Measurements from ENCODE around the gene GINS2. TPM values are rescaled to one million over a fixed set of nuclear protein-coding genes. Genes with fewer than 3 reads are reported as not detected.

The GINS2 gene
- polyA plus RNA-seq, 1 of the 3 experiments (the other 2 are of a cell fraction) = 9.0 TPM

DNA sequence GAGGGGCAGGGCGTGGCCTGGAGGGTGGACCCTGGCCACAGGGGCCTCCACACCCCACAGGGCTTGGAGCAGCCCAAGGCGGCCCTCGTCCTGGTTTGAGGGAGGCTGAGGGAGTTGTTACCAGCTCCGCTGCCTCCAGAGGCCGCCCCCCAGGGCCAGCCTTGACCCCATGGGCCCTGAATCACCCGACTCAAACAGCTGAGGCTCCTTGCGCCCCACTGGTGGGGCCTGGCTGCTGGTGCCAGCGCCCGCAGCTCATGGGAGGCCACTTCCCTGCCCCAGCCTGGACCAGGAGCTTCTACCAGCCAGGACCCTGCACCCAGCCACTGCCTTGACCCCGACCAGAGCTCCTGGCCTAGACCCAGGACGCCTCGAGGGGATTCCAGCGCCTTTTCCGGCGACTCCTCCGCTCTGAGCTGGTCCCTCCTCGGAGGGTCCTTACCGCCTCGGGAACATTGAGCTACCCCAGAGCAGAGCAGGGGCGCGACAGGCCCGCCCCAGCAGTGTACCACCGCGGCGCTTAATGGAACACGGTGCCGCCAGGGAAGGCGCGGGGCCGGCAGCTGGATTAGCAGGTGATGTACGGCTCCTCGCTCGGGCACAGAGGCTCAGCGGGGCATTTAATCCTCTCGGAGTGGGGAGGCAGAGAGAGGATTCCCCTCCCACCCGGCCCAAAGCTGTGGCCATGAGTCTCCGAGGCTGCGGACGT, 38.5 kb downstream of the GINS2 start:
- CTCF ChIA-PET = interaction anchor here (0.7 to 7.4 kb wide), 14 partner anchors 8 to 374 kb away, joined by 3 to 49 read pairs (median 4); no protein-coding TSS in a partner anchor
- H3K4me2 ChIP-seq = no peak overlapping the region

DNA sequence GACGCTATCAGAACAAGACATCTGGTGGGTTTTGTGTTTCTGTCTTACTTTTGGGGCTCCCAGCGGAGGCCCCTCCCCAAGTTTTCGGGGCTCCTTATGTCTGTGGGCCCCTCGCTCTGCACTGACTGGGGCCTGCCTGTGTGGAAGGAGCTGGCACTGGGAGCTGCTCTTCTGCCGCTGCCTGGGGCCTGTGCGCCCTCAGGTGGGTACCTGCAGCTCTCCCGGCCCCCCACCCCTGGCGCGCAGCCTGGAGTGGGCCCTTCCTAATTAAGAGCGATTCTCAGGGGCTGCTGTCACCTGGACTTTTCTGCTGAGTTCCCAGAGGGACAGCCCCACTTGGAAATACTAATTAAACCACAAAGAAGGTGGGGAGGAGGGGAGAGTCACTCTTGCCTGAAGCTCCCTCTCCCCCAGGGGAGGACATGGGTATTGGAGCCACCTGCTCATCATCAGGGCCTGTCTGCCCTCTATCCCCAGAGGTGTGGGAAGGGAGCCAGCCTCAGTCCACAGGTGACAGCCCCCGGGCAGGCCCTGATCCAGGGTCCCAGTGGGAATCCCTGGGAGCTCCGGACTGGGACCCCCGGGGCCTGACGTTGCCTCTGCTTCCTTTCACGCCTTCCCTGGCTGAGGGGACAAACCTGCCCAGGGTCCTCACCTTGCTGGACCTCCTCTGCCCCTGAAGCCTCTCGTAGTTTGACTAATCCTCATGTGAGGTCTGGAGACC, 39.2 kb downstream of the GINS2 start:
- Histone ChIP-seq H3K4me3 (ENCODE audit: low read depth in 2 of 2, low read length in 1 of 2) (no peak overlapping the region), H3F3A (replicated peaks; ENCODE audit: insufficient read depth) (peaks cover 17% of the 10 kb centered on the region), H2AFZ (ENCODE audit: low read depth) (no peak overlapping the region), H3K9me2 (no peaks in the 10 kb centered on the region), H3K9ac (no peak overlapping the region), H3K4me2 (no peak overlapping the region), H3K4me1 (ENCODE audit: control insufficient read depth in 1 of 2, insufficient read depth in 2 of 2, low read depth in 1 of 2, low read length in 1 of 2) (peaks cover 17 to 82% of the 10 kb centered on the region in 2 experiments), H3K9me3 (no peaks in the 10 kb centered on the region), H4K20me1 (ENCODE audit: insufficient read depth) (peaks cover 80% of the 10 kb centered on the region), H3K79me2 (ENCODE audit: insufficient read depth) (peaks cover 9% of the 10 kb centered on the region; the same call in 1 of the 2 replicates), H3K36me3 (replicated peaks in 1 of 2; ENCODE audit: control insufficient read depth in 1 of 2, insufficient read depth in 2 of 2, low read length in 1 of 2) (peaks cover 0 to 37% of the 10 kb centered on the region in 2 experiments), H3K27ac (ENCODE audit: low read depth in 2 of 2, low read length in 1 of 2) (peak overlapping the region in 1 of 2 experiments; percentile 99; a peak in 2 of 4 replicates), H3K27me3 (ENCODE audit: insufficient read depth) (no peaks in the 10 kb centered on the region)
- CTCF ChIA-PET = interaction anchor here (0.7 to 7.4 kb wide), 15 partner anchors 8 to 374 kb away, joined by 3 to 49 read pairs (median 4); no protein-coding TSS in a partner anchor
- POLR2A ChIA-PET = interaction anchor here (1.0 to 1.6 kb wide), 4 partner anchors 10 to 35 kb away, joined by 3 to 5 read pairs (median 4); no protein-coding TSS in a partner anchor
- TF ChIP-seq, protein P1, sequence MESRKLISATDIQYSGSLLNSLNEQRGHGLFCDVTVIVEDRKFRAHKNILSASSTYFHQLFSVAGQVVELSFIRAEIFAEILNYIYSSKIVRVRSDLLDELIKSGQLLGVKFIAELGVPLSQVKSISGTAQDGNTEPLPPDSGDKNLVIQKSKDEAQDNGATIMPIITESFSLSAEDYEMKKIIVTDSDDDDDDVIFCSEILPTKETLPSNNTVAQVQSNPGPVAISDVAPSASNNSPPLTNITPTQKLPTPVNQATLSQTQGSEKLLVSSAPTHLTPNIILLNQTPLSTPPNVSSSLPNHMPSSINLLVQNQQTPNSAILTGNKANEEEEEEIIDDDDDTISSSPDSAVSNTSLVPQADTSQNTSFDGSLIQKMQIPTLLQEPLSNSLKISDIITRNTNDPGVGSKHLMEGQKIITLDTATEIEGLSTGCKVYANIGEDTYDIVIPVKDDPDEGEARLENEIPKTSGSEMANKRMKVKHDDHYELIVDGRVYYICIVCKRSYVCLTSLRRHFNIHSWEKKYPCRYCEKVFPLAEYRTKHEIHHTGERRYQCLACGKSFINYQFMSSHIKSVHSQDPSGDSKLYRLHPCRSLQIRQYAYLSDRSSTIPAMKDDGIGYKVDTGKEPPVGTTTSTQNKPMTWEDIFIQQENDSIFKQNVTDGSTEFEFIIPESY (IDR thresholded peaks at IDR 0.05; ENCODE audit: borderline replicate concordance, low read depth) = no peak
- no peak for TF ChIP-seq EZH2phosphoT487 (IDR thresholded peaks at IDR 0.05; ENCODE audit: borderline replicate concordance, low read depth)
- no peak for TF ChIP-seq RCOR1 (IDR thresholded peaks at IDR 0.05; ENCODE audit: low read length)
- TF ChIP-seq NRF1 (IDR thresholded peaks at IDR 0.05; ENCODE audit: low read depth, low read length) = no peak
- TF ChIP-seq CHD2 (IDR thresholded peaks at IDR 0.05; ENCODE audit: low read length, partially characterized antibody) = no peak
- TF ChIP-seq FOSL2 (IDR thresholded peaks at IDR 0.05; ENCODE audit: borderline replicate concordance, low read depth) = no peak
- WGBS (ENCODE audit: low lambda C conversion rate) = 87% methylated on average over 7 of the region's 16 CpGs
- DNase-seq = no peak

More for the DNA sequence above, 38.5 kb downstream of the GINS2 start:
- no peak for TF ChIP-seq SIN3A (IDR thresholded peaks at IDR 0.05; ENCODE audit: borderline replicate concordance, low read depth, low read length)
- no peak for TF ChIP-seq SMC3 (IDR thresholded peaks at IDR 0.05; ENCODE audit: low read depth, low read length)
- 0 out of 2 replicates have a peak, but pooled peaks have one; percentile 41 for TF ChIP-seq FOXJ3 (CRISPR knock-in tag; IDR thresholded peaks at IDR 0.05)
- TF ChIP-seq, protein P2, sequence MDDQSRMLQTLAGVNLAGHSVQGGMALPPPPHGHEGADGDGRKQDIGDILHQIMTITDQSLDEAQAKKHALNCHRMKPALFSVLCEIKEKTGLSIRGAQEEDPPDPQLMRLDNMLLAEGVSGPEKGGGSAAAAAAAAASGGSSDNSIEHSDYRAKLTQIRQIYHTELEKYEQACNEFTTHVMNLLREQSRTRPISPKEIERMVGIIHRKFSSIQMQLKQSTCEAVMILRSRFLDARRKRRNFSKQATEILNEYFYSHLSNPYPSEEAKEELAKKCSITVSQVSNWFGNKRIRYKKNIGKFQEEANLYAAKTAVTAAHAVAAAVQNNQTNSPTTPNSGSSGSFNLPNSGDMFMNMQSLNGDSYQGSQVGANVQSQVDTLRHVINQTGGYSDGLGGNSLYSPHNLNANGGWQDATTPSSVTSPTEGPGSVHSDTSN (IDR thresholded peaks at IDR 0.05) = no peak
- TF ChIP-seq RAD21 (IDR thresholded peaks at IDR 0.05; ENCODE audit: low read length) = no peak
- no peak for TF ChIP-seq GATA2 (CRISPR knock-in tag; IDR thresholded peaks at IDR 0.05)
- TF ChIP-seq FOXM1 (IDR thresholded peaks at IDR 0.05; ENCODE audit: low read depth) = no peak
- TF ChIP-seq NRF1 (IDR thresholded peaks at IDR 0.05; ENCODE audit: low read depth, low read length) = no peak
- Histone ChIP-seq H3K79me2 (ENCODE audit: insufficient read depth) (peaks cover 3% of the 10 kb centered on the region; the same call in 1 of the 2 replicates), H3K4me3 (ENCODE audit: low read depth in 2 of 2, low read length in 1 of 2) (no peak overlapping the region), H2AFZ (ENCODE audit: low read depth) (no peak overlapping the region), H3K4me1 (ENCODE audit: control insufficient read depth in 1 of 2, insufficient read depth in 2 of 2, low read depth in 1 of 2, low read length in 1 of 2) (peaks cover 17 to 78% of the 10 kb centered on the region in 2 experiments), H3K9me3 (no peaks in the 10 kb centered on the region), H3K9me2 (no peaks in the 10 kb centered on the region), H3K27me3 (ENCODE audit: insufficient read depth) (no peaks in the 10 kb centered on the region), H4K20me1 (ENCODE audit: insufficient read depth) (peaks cover 75% of the 10 kb centered on the region), H3K9ac (no peak overlapping the region), H3K27ac (ENCODE audit: low read depth in 2 of 2, low read length in 1 of 2) (peak overlapping the region in 1 of 2 experiments; percentile 99; a peak in 2 of 4 replicates), H3K36me3 (replicated peaks in 1 of 2; ENCODE audit: control insufficient read depth in 1 of 2, insufficient read depth in 2 of 2, low read length in 1 of 2) (peaks cover 1 to 40% of the 10 kb centered on the region in 2 experiments), H3F3A (replicated peaks; ENCODE audit: insufficient read depth) (peaks cover 17% of the 10 kb centered on the region)
- 86% methylated on average over 10 of the region's 39 CpGs for WGBS (ENCODE audit: low lambda C conversion rate)
- POLR2A ChIA-PET = interaction anchor here (1.0 to 1.6 kb wide), 5 partner anchors 10 to 43 kb away, joined by 3 to 5 read pairs (median 4); no protein-coding TSS in a partner anchor
- peak; percentile 66 for DNase-seq
